ENCODE results near the gene DLGAP1.

Gene DLGAP1

GRCh38 chr18:3560755-3561154, 894.4 kb downstream of the DLGAP1 start:
- no peak overlapping the region for H3K27ac ChIP-seq (replicated peaks)
- H3K4me3 ChIP-seq (replicated peaks; ENCODE audit: insufficient read depth, low read length), result no peak overlapping the region
- no peaks in the 10 kb centered on the region for H3K27me3 ChIP-seq (ENCODE audit: insufficient read depth, poor library complexity, severe bottlenecking)

GRCh38 chr18:3554811-3555427, 900.2 kb downstream of the DLGAP1 start:
- H3K4me3 ChIP-seq (replicated peaks; ENCODE audit: insufficient read depth, low read length), result no peak overlapping the region
- TF ChIP-seq SPI1 (IDR thresholded peaks at IDR 0.05; ENCODE audit: borderline replicate concordance, low read depth), result no peak
- no peak for TF ChIP-seq CTCF (IDR thresholded peaks at IDR 0.05; ENCODE audit: insufficient read depth, low read length)
- TF ChIP-seq, protein P1, sequence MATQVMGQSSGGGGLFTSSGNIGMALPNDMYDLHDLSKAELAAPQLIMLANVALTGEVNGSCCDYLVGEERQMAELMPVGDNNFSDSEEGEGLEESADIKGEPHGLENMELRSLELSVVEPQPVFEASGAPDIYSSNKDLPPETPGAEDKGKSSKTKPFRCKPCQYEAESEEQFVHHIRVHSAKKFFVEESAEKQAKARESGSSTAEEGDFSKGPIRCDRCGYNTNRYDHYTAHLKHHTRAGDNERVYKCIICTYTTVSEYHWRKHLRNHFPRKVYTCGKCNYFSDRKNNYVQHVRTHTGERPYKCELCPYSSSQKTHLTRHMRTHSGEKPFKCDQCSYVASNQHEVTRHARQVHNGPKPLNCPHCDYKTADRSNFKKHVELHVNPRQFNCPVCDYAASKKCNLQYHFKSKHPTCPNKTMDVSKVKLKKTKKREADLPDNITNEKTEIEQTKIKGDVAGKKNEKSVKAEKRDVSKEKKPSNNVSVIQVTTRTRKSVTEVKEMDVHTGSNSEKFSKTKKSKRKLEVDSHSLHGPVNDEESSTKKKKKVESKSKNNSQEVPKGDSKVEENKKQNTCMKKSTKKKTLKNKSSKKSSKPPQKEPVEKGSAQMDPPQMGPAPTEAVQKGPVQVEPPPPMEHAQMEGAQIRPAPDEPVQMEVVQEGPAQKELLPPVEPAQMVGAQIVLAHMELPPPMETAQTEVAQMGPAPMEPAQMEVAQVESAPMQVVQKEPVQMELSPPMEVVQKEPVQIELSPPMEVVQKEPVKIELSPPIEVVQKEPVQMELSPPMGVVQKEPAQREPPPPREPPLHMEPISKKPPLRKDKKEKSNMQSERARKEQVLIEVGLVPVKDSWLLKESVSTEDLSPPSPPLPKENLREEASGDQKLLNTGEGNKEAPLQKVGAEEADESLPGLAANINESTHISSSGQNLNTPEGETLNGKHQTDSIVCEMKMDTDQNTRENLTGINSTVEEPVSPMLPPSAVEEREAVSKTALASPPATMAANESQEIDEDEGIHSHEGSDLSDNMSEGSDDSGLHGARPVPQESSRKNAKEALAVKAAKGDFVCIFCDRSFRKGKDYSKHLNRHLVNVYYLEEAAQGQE (IDR thresholded peaks at IDR 0.05; ENCODE audit: insufficient replicate concordance, low read depth), result no peak
- TF ChIP-seq POLR2AphosphoS5 (IDR thresholded peaks at IDR 0.05; ENCODE audit: low read depth), result no peak
- no peak for TF ChIP-seq GABPA (IDR thresholded peaks at IDR 0.05; ENCODE audit: low read depth)
- DNase-seq (ENCODE audit: low read depth in 1 of 2, low spot score in 1 of 2), result no peak
- H3K27ac ChIP-seq (replicated peaks), result no peak overlapping the region
- no peaks in the 10 kb centered on the region for H3K27me3 ChIP-seq (ENCODE audit: insufficient read depth, poor library complexity, severe bottlenecking)

More at GRCh38 chr18:3560755-3561154, 894.4 kb downstream of the DLGAP1 start:
- no peak for TF ChIP-seq GABPA (IDR thresholded peaks at IDR 0.05; ENCODE audit: low read depth)
- no peak for TF ChIP-seq POLR2AphosphoS5 (IDR thresholded peaks at IDR 0.05; ENCODE audit: low read depth)
- no peak for DNase-seq (ENCODE audit: low read depth in 1 of 2, low spot score in 1 of 2)

- DNase-seq (ENCODE audit: low read depth in 1 of 2, low spot score in 1 of 2), result no peak
- no peak overlapping the region for H3K27ac ChIP-seq (replicated peaks)
- no peak overlapping the region for H3K4me3 ChIP-seq (replicated peaks; ENCODE audit: insufficient read depth, low read length)
Observed at GRCh38 chr18:3554091-3554601, 901.0 kb downstream of the DLGAP1 start.

GRCh38 chr18:3552305-3552704, 902.8 kb downstream of the DLGAP1 start:
- DNase-seq (ENCODE audit: low read depth in 1 of 2, low spot score in 1 of 2), result no peak
- Histone ChIP-seq H3K4me3 (replicated peaks; ENCODE audit: insufficient read depth, low read length) (no peak overlapping the region), H3K27ac (replicated peaks) (no peak overlapping the region), H3K27me3 (ENCODE audit: insufficient read depth, poor library complexity, severe bottlenecking) (no peaks in the 10 kb centered on the region)
- TF ChIP-seq GABPA (IDR thresholded peaks at IDR 0.05; ENCODE audit: low read depth) (no peak), POLR2AphosphoS5 (IDR thresholded peaks at IDR 0.05; ENCODE audit: low read depth) (no peak), CTCF (IDR thresholded peaks at IDR 0.05; ENCODE audit: insufficient read depth, low read length) (no peak), SPI1 (IDR thresholded peaks at IDR 0.05; ENCODE audit: borderline replicate concordance, low read depth) (no peak)
- TF ChIP-seq, protein P1 (IDR thresholded peaks at IDR 0.05; ENCODE audit: insufficient replicate concordance, low read depth), result no peak

More at GRCh38 chr18:3554091-3554601, 901.0 kb downstream of the DLGAP1 start:
- no peaks in the 10 kb centered on the region for H3K27me3 ChIP-seq (ENCODE audit: insufficient read depth, poor library complexity, severe bottlenecking)
- no peak for TF ChIP-seq POLR2AphosphoS5 (IDR thresholded peaks at IDR 0.05; ENCODE audit: low read depth)
- TF ChIP-seq, protein P1 (IDR thresholded peaks at IDR 0.05; ENCODE audit: insufficient replicate concordance, low read depth), result no peak
- TF ChIP-seq SPI1 (IDR thresholded peaks at IDR 0.05; ENCODE audit: borderline replicate concordance, low read depth), result no peak

All from HL-60 (cell line).